ENCODE measurements around the gene ZNF562.
"Not testable (repeated sequence)": the region's sequence is repeated elsewhere in the genome, so short reads cannot be mapped to it uniquely, and the experiment has no call there.

ZNF562 gene

DNA sequence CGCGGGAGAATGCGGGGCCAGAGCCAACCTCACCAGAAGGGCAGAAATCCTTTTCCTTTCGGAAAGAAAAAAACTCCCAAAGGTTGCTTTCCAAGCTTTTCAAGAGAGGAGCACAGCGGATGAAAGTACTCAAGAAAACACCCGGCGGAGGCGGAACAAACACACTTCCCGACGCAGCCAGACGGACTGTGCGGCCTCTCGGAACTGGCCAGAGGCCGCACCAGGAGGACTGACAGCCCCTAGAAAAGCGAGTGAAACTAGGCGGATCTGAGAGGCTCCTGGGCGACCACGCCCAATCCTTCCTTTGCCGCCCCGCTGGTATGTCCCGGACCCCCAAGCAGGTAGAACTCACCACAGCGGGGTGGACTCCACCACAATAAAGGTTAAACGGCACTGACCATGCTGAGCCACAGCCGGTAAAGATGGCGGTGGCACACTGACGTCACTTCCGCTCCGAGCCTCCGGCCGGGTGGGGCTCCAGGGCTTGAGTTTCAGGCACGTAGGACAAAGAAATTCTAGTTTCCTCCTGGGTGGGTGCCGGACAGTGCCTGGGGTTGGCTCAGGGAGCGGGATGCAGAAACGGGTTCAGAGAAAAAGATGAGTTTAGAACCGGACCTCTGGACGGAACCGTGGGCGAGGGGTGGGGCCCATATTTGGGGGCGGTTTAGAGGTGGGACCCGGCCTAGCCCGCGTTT is at the start of gene ZNF562:
Gene ZNF562 (minus strand): TSS at position 438 of the 695 bp plus-strand sequence. CDS start 14,356 bp downstream, outside the sequence.
- peak; percentile 60 for DNase-seq

DNA sequence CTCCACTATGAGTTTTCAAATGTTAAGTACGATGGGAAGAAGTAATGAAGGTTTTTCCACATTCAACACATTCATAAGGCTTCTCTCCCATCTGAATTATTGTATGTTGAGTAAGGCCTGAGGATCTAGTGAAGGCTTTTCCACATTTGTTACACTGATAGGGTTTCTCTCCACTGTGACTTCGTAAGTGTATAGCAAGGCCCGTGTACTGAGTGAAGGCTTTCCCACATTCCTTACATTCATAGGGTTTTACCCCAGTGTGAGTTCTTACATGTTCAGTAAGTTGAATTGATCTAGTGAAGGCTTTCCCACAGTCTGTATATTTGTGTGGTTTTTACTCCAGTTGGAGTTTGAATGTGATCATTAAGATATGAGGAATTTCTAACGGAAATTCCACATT is 49.3 kb upstream of the ZNF562 start:
- DNase-seq = no peak

- peak; percentile 71 for DNase-seq
These were observed 47.0 kb upstream of the ZNF562 start for GRCh38 chr19:9721861-9722260.

- DNase-seq = no peak
These were observed 45.6 kb upstream of the ZNF562 start for GRCh38 chr19:9720541-9720940.

GRCh38 chr19:9711815-9712214 is 36.9 kb upstream of the ZNF562 start:
- DNase-seq = no peak

GRCh38 chr19:9709305-9709704 is 34.4 kb upstream of the ZNF562 start:
- peak; percentile 83 for DNase-seq

DNA sequence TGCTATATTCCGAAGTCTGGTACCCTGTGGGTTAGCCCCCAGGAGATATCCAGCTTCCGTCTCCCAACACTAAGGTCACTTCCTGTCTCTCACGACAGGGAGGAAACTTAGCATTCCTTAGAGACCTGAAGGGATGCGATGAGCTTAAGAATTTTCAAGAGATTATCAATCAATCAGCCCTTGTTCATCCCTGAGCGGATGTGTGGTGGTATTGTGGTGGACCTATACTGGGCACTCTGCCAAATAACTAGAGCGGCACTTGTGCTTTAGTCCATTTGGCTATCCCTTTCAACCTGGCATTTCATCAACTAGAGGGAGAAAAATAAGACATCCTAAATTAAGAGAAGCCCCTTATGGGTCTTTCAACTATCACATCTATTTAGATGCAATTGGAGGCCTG is 30.9 kb upstream of the ZNF562 start:
- DNase-seq = no peak

DNA sequence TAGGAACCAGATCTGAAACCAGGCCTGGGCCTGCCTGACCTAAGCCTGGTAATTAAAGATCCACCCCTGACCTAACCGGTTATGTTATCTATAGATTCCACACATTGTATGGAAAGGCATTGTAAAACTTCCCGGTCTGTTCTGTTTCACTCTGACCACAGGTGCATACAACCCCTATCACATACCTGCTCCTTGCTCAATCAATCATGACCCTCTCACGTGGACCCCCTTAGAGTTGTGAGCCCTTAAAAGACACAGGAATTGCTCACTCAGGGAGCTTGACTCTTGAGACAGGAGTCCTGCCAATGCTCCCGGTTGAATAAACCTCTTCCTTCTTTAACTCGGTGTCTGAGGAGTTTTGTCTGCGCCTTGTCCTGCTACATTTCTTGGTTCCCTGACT is 27.3 kb upstream of the ZNF562 start:
- no peak for DNase-seq

DNA sequence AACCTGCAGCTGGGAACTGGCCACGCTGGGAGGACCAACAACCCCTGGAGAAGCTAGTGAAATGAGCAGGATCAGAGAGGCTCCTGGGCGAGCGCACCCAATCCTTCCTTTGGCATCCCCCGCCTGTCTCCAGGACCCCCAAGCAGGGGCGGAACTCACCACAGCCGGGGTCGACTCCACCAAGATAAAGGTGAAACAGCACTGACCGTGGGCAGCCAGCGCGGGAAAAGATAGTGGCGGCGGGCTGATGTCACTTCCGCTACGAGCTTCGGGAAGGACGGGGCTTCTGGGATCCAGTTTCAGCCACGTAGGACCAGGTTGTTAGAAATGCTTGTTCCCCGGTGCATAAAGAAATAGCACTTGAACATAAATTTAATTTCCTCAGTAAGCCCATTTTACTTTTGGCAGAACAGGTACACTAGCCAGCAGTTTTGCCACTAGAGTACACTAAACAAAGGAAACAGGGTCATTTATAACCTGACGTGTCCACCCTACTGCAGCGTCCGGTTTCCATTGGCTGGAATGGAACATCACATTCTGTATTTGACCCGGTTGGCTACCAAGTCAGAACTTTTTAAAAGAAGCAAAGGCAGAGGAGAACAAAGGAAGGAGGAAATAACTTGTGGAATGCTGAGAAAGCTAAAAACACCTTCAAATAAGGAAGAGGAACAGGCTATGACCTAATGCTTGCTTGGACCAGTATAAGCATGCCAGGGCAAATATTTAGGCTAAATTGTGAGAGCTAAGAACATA is 25.5 kb upstream of the ZNF562 start:
- no peak for DNase-seq

DNA sequence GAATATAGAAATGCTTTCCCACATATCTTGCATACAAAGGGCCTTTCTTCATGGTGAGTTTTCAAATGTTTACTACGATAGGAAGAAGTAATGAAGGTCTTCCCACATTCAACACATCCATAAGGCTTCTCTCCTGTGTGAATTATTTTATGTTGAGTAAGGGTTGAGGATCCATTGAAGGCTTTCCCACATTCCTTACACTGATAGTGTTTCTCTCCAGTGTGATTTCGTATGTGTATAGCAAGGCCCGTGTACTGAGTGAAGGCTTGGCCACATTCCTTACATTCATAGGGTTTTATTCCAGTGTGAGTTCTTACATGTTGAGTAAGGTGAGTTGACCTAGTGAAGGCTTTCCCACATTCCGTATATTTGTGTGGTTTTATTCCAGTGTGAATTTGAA is 15.4 kb upstream of the ZNF562 start:
- DNase-seq = not testable (repeated sequence)

GRCh38 chr19:9679996-9680395 is 5.1 kb upstream of the ZNF562 start:
- DNase-seq = not testable (repeated sequence)

DNA sequence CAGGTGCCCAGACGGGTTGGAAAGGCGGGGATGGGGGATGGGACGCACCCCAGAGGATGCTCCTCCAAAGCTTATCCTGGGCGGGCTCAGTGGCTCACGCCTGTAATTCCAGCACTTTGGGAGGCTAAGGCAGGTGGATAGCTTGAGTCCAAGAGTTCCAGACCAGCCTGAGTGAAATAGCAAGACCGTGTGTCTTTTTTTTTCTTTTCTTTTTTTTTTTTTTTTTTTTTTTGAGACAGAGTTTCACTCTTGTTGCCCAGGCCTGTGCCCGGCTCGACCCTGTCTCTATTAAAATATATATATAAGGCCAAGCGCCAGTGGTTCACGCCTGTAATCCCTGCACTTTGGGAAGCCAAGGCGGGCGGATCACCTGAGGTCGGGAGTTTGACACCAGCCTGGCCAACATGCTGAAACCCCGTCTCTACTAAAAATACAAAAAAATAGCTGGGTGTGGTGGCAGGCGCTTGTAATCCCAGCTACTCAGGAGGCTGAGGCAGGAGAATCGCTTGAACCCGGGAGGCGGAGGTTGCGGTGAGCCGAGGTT is 530 bp upstream of the ZNF562 start:
- peak; percentile 26 for DNase-seq

DNA sequence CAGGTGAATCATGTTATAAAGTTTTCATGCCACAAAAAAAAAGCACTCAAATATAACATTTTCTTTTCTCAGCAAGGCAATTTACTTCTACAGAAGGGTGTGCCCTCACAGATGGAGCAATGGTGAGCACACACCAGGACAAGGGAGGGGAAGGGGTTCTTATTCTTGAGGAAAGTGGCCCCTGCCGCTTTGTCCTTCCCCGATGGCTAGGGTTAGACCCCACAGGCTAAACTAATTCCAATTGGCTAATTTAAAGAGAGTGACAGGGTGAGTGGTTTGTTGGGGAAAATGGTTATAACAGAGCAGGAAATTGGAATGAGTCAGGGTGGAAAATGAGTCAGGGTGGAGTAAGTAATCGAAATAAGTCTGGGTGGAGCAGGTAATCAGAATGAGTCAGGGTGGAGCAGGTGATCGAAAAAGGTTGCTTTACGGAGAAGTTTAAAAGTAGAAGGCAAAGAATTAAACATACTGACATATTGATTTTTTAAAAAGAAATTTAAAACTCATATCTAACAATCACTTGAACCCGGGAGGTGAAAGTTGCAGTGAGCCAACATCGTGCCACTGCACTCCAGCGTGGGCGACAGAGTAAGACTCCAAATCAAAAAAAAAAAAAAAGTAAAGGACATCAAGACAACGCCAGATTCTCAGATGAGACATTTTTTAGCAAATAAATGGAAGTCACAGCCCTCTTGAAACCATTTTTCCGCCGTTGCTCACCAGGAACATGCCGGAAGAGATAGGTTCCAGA is 813 bp downstream of the ZNF562 start:
- DNase-seq = no peak

- DNase-seq = no peak
These were observed 2.0 kb downstream of the ZNF562 start for GRCh38 chr19:9672893-9673292.

DNA sequence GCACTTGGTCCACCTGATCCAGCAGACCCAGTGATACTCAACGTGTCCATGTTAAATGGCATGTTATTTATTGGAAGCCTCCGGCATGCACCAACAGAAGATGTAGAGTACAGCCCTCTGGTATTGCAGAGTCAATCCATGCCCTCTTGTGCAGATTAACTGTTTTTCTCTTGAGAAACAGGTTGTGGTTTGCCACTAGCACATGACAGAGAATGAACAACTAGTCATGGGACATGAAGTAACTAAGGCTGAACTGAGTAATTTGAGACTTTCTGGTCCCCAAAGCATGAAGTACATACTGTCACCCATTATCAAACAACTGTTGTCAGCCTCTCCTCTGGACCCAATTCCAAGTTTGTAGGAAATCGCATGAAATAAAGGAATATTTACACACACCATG is 3.2 kb downstream of the ZNF562 start:
- no peak for DNase-seq

DNA sequence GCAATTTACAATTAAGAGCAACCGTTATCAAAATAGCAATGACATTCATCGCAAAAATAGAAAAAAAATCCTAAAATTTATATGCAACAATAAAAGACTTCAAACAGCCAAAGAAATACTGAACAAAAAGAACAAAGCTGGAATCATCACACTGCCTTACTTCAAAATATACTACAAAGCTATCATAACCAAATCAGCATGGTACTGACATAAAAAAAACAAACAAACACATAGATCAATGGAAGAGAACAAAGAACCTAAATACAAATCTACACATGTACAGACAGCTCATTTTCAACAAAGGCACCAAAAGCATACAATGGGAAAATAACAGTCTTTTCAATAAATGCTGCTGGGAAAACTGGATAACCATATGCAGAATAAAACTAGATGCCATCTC is 6.4 kb downstream of the ZNF562 start:
- DNase-seq = no peak

DNA sequence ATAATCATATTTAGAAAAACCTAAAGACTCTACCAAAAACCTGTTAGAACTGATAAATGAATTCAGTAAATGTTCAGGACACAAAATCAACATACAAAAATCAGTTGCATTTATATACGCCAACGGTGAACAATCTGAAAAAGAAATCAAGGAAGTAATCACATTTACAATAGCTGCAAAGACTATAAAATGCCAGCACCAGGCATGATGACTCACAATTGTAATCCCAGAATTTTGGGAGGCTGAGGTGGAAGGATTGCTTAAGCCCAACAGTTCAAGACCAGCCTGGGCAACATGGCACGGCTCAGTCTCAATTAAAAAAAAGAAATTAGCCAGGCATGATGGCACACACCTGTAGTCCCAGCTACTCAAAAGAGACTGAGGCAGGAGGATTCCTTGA is 7.0 kb downstream of the ZNF562 start:
- no peak for DNase-seq

DNA sequence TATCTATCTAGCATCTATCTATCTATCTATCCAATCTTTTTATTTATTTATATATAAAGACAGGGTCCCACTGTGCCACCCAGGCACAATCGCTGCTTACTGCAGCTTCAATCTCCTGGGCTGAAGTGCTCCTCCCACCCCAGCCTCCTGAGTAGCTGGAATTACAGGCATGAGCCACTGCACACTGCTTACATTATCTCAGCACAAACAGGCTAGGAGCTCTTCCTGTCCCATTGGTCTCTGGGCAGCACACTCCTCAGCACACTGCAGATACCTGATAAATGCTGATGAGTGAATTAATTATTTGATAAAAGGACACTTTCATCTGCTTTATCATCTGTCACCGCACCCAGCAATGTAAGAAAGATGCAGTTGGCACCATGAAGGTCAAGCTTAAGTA is 16.1 kb downstream of the ZNF562 start:
- no peak for DNase-seq

DNA sequence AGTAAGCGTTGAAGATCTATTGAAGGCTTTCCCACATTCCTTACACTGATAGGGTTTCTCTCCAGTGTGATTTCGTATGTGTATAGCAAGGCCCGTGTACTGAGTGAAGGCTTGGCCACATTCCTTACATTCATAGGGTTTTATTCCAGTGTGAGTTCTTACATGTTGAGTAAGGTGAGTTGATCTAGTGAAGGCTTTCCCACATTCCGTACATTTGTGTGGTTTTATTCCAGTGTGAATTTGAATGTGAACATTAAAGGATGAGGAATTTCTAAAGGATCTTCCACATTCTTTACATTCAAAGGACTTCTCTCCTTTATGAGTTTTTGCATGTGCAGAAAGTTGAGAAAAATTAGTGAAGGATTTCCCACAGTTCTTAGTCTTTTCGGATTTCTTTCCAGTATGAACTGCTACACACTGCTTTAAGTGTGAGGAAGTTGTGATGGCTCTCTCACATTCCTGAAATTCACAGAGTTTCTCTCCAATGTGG is 21.8 kb downstream of the ZNF562 start:
- DNase-seq = not testable (repeated sequence)

- not testable (repeated sequence) for DNase-seq
These were observed 23.4 kb downstream of the ZNF562 start for GRCh38 chr19:9651464-9651863.

DNA sequence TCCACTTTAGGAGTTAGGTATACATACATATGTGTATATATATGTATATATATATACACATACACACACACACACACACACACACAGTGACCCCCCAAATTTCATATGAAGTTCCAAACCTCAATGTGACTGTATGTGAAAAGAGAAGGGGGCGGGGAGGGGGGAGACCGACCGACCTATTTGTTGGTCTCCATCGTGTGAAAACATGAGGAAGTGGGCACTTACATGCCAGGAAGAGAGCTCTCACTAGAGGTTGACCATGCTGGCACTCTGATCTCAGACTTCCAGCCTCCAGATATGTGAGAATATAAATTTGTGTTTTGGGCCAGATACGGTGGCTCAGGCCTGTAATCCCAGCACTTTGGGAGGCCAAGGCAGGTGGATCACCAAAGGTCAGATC is 24.6 kb downstream of the ZNF562 start:
- no peak for DNase-seq

DNA sequence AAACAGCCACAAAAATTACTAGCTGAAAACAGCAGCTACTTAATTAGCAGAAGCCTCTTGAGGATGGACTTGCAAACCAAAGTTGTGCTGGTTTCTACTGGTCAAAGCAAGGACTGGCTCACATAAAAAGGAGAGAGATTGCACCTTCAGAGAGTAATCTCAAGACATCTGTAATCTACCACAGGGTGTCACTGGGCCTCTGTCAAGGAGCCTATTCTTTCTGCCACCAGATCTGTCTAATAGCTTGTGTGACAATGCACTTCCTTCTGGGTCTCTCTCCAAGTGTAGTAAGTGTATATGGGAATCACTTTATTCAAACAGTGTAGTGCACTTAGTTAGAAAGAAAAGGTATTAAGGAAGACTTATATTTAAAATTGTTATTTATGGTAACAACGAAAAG is 29.4 kb downstream of the ZNF562 start:
- DNase-seq = peak; percentile 39

DNA sequence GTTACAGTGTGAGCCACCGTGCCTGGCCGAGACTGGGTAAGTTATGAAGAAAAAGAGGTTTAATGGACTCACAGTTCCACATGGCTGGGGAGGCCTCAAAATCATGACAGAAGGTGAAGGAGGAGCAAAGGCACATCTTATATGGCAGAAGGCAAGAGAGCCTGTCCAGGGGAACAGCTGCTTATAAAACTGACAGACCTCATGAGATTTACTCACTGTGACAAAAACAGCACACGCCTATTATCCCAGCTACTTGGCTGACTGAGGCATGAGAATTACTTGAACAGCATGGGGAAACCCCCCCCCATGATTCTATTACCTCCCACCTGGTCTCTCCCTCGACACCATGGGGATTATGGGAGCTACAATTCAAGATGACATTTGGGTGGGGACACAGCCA is 30.4 kb downstream of the ZNF562 start:
- no peak for DNase-seq

Data from GDM1 (cell line).